Measurements from ENCODE around the gene SHANK1.

GRCh38 chr19:50743537-50743936 lies 23.9 kb upstream of the SHANK1 start:
- TF ChIP-seq CTCF (IDR thresholded peaks at IDR 0.05) (no peak), POLR2A (IDR thresholded peaks at IDR 0.05) (no peak)

All from thyroid gland (tissue), 4 donors.